Measurements from ENCODE around the gene ZNF503.

- TF ChIP-seq CTCF (conservative IDR thresholded peaks at IDR 0.05), result no peak
- TF ChIP-seq EZH2 (IDR thresholded peaks at IDR 0.05; ENCODE audit: low read depth), result no peak
Observed at GRCh38 chr10:75355706-75356105, 45.9 kb downstream of the ZNF503 start.
